OCI-LY7 (cell line): Measurements from ENCODE around the gene PPFIA4. TPM values are rescaled to one million over a fixed set of nuclear protein-coding genes. Genes with fewer than 3 reads are reported as not detected.

Source experiments
- BruUV-seq: library from RNA; stranded (reverse); fragments of 400-500 nt; replicated peaks from 2 replicates; lab custom pipeline; 2021; lab: Mats Ljungman, UMichigan
- CTCF ChIA-PET: fragments of 300-600 bp; sonication (Branson Sonifier 250); formaldehyde crosslinking; loops from one replicate; lab custom pipeline; 2022; ENCODE audit warnings: antibody characterized with exemption; ENCODE audit not compliant: unreplicated experiment; lab: Charles Lee
- POLR2A ChIA-PET: fragments of 300-600 bp; sonication (Branson Sonifier 250); formaldehyde crosslinking; loops from one replicate; lab custom pipeline; 2022; ENCODE audit warnings: antibody characterized with exemption; lab: Charles Lee
- DNase-seq: peaks from one replicate; pipeline ENCODE4 v3.0.0-alpha.2; 2015; ENCODE audit warnings: low spot score
- H2AFZ ChIP-seq: fragments of 200-600 bp; sonication (generic), shearing (Covaris generic); 2 replicates; pipeline ENCODE4 v1.6.1; 2014; ENCODE audit warnings: mild to moderate bottlenecking, antibody characterized with exemption, low read length, moderate library complexity
- H3K27ac ChIP-seq: fragments of 200-600 bp; sonication (generic); 2 replicates; pipeline ENCODE4 v1.5.1; 2014; ENCODE audit warnings: mixed run types, low read depth, mild to moderate bottlenecking, moderate library complexity, low read length, inconsistent platforms; ENCODE audit not compliant: poor library complexity, severe bottlenecking
- H3K36me3 ChIP-seq: fragments of 200-600 bp; sonication (generic); 2 replicates; pipeline ENCODE4 v1.6.1; 2014; ENCODE audit warnings: mild to moderate bottlenecking, antibody characterized with exemption, low read length, moderate library complexity, mixed read lengths; ENCODE audit not compliant: insufficient read depth
- H3K4me1 ChIP-seq: fragments of 200-600 bp; sonication (generic); 2 replicates; pipeline ENCODE4 v1.5.1; 2014; ENCODE audit warnings: mild to moderate bottlenecking, low read length; ENCODE audit not compliant: insufficient read depth, poor library complexity, severe bottlenecking
- H3K4me2 ChIP-seq: fragments of 200-600 bp; sonication (generic); 2 replicates; pipeline ENCODE4 v1.6.1; 2014; ENCODE audit warnings: mild to moderate bottlenecking, low read length
- H3K4me3 ChIP-seq: fragments of 200-600 bp; sonication (generic); 2 replicates; pipeline ENCODE4 v1.5.1; 2014; ENCODE audit warnings: mild to moderate bottlenecking, low read depth, low read length; ENCODE audit not compliant: poor library complexity, severe bottlenecking
- H3K79me2 ChIP-seq: fragments of 200-600 bp; sonication (generic); 2 replicates; pipeline ENCODE4 v1.6.1; 2016; ENCODE audit warnings: low read depth, mild to moderate bottlenecking, low read length, moderate library complexity, mixed read lengths; ENCODE audit not compliant: insufficient read depth
- H3K9me2 ChIP-seq: fragments of 200-600 bp; sonication (generic); 2 replicates; pipeline ENCODE4 v1.6.1; 2016; ENCODE audit warnings: mild to moderate bottlenecking, low read length, mixed read lengths; ENCODE audit not compliant: insufficient read depth
- H3K9me3 ChIP-seq: fragments of 200-600 bp; sonication (generic); 2 replicates; pipeline ENCODE4 v1.6.1; 2014; ENCODE audit warnings: mild to moderate bottlenecking, mixed run types, low read length, mixed read lengths
- H4K20me1 ChIP-seq: fragments of 200-600 bp; sonication (generic); 2 replicates; pipeline ENCODE4 v1.6.1; 2014; ENCODE audit warnings: mild to moderate bottlenecking, antibody characterized with exemption, low read length, moderate library complexity, mixed read lengths; ENCODE audit not compliant: insufficient read depth
- CTCF ChIP-seq: fragments of 200-600 bp; sonication (generic); conservative IDR thresholded peaks from 2 replicates; pipeline ENCODE4 v1.5.1; 2014; ENCODE audit warnings: mild to moderate bottlenecking, antibody characterized with exemption, low read length, moderate library complexity, mixed read lengths
- EZH2phosphoT487 ChIP-seq: fragments of 200-600 bp; sonication (generic); IDR thresholded peaks from 2 replicates; pipeline ENCODE4 v1.6.1; 2018; ENCODE audit warnings: low read depth, borderline replicate concordance, mild to moderate bottlenecking, mixed run types, antibody characterized with exemption, low read length, moderate library complexity, mixed read lengths
- intact Hi-C: fragments of 100-400 bp; cut with micrococcal nuclease; formaldehyde crosslinking; loops from one replicate; pipeline ENCODE4 v1.10.0; 2022; ENCODE audit not compliant: unreplicated experiment
- total RNA-seq, 2 experiments: library from RNA; depleted of rRNA in 1 of 2; stranded (reverse); fragments of >200 nt in 1 of 2; shearing (Covaris generic) in 1 of 2; gene quantifications; 2 replicates each; pipeline ENCODE4 v1.2.3, GENCODE V29; 2014 to 2022

The PPFIA4 gene
- total RNA-seq, 2 experiments from 2014 or later = 0.03 to 2.7 TPM

- Histone ChIP-seq H3K9me3 (no peaks in the 10 kb centered on the region), H3K27ac (no peak overlapping the region), H3K4me3 (no peak overlapping the region), H2AFZ (no peak overlapping the region), H3K79me2 (no peaks in the 10 kb centered on the region), H3K9me2 (no peaks in the 10 kb centered on the region), H3K4me1 (no peaks in the 10 kb centered on the region), H3K36me3 (no peaks in the 10 kb centered on the region), H4K20me1 (no peaks in the 10 kb centered on the region), H3K4me2 (no peak overlapping the region)
- intact Hi-C loops = no loop called here
- POLR2A ChIA-PET = interaction anchor here (0.6 kb wide), 1 partner anchor 40 kb away, joined by 4 read pairs; no protein-coding TSS in a partner anchor
- no peak for TF ChIP-seq EZH2phosphoT487
- CTCF ChIA-PET = no interaction called here
- no peak for DNase-seq
- no TSS peak for BruUV-seq
These were observed 40.7 kb downstream of the PPFIA4 start for GRCh38 chr1:203066965-203067364.

- H3K4me2 ChIP-seq = no peak overlapping the region
- H4K20me1 ChIP-seq = no peaks in the 10 kb centered on the region
- H3K36me3 ChIP-seq = no peaks in the 10 kb centered on the region
- no peak overlapping the region for H2AFZ ChIP-seq
- H3K4me1 ChIP-seq = no peaks in the 10 kb centered on the region
- H3K27ac ChIP-seq = no peak overlapping the region
- intact Hi-C loops = no loop called here
- ChIA-PET POLR2A (no interaction called here), CTCF (interaction anchor here (0.9 kb wide), 1 partner anchor 26 kb away, joined by 3 read pairs; no protein-coding TSS in a partner anchor)
- no peak overlapping the region for H3K4me3 ChIP-seq
- no peaks in the 10 kb centered on the region for H3K9me2 ChIP-seq
- no peaks in the 10 kb centered on the region for H3K79me2 ChIP-seq
- no TSS peak for BruUV-seq
- TF ChIP-seq CTCF (no peak), EZH2phosphoT487 (no peak)
- DNase-seq = no peak
- H3K9me3 ChIP-seq = no peaks in the 10 kb centered on the region
These were observed 42.9 kb downstream of the PPFIA4 start for GRCh38 chr1:203069030-203069747.

GRCh38 chr1:203072002-203072602 lies 45.8 kb downstream of the PPFIA4 start:
- Histone ChIP-seq H3K79me2 (no peaks in the 10 kb centered on the region), H4K20me1 (no peaks in the 10 kb centered on the region), H2AFZ (no peak overlapping the region), H3K36me3 (no peaks in the 10 kb centered on the region), H3K4me3 (no peak overlapping the region), H3K9me2 (no peaks in the 10 kb centered on the region), H3K9me3 (no peaks in the 10 kb centered on the region), H3K4me1 (no peaks in the 10 kb centered on the region), H3K27ac (no peak overlapping the region), H3K4me2 (no peak overlapping the region)
- ChIA-PET POLR2A (interaction anchor here (0.6 kb wide), 1 partner anchor 71 kb away, joined by 4 read pairs; no protein-coding TSS in a partner anchor), CTCF (no interaction called here)
- BruUV-seq = no TSS peak
- no peak for TF ChIP-seq EZH2phosphoT487
- DNase-seq = no peak
- intact Hi-C loops = no loop called here
